HG03039 (cell line): ENCODE measurements around the gene RUVBL2.
"Not testable (repeated sequence)": the region's sequence is repeated elsewhere in the genome, so short reads cannot be mapped to it uniquely, and the experiment has no call there.

Experiments
- ATAC-seq: cut with Tn5 transposase; IDR thresholded peaks from one replicate; pipeline ENCODE4 v1.9.1; 2021; ENCODE audit warnings: mild to moderate bottlenecking, moderate library complexity; ENCODE audit not compliant: unreplicated experiment

The RUVBL2 gene

DNA sequence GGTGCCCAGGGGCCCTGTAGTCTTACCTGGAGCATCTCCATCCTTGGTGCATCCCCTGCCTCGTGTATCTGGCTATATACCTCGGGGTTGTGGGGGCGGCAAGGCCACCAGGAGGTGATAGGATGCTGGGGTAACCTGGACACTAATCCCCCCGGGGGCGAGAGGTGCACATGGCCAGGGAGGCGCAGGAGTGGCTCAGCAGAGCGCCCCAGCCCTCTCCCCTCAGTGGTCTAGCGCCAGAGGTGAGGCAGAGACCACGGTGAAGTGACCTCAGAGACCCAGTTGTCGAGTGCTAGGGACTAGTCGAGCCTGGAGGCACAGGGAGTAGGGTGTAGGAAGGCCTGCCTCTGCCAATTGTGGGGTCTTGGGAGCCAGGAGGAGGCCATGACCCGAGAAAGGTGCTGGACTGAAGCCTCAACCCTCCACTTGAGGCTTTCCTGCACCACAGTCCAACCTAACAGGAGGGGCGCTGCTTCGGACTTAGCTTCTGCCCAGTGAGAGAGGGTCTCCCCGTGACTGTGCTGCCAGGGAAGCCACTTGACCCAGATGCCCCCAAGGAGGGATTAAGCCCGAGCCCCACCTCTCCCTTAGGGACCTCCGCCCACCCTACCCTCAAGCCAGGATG lies 23.5 kb downstream of the RUVBL2 start, which contains the start of gene LHB:
Gene LHB, minus strand, starts transcription at position 51 of the 625 bp plus-strand sequence. Its CDS starts 10 bp downstream, at position 41.
- no peak for ATAC-seq

DNA sequence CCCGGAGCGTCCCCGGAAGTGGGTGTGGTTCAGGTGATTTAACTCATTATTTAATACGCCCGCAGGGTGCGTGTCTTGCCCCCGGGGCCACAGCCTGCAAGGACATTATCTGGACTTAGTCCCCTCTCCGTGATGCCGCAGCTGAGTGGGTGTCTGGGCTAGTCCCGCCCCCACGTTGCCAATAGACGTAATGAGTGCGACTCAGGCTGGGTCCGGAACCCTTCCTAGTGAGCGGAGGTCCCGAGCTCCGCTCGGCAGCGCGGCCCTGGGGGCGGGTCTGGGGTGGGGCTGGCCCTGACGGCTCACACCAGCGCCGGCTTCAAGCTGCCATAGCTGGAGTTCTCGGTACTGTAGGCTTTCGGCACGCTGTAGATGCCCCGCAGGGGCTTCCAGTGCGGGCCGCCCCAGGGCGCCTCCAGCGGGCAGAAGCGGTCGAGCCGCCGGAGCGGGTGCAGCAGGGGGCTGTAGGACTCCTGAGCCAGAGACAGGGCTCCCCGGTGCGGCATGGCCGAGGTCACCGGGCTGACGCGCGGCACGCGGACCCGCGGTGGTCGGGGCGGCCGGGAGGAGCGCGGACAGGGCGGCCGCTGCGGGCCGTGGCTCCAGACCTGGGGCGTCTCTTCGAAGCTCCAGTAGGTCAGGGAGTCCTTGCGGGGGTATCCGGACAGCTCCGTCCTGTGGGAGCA lies 24.1 kb downstream of the RUVBL2 start:
- ATAC-seq, result no peak

DNA sequence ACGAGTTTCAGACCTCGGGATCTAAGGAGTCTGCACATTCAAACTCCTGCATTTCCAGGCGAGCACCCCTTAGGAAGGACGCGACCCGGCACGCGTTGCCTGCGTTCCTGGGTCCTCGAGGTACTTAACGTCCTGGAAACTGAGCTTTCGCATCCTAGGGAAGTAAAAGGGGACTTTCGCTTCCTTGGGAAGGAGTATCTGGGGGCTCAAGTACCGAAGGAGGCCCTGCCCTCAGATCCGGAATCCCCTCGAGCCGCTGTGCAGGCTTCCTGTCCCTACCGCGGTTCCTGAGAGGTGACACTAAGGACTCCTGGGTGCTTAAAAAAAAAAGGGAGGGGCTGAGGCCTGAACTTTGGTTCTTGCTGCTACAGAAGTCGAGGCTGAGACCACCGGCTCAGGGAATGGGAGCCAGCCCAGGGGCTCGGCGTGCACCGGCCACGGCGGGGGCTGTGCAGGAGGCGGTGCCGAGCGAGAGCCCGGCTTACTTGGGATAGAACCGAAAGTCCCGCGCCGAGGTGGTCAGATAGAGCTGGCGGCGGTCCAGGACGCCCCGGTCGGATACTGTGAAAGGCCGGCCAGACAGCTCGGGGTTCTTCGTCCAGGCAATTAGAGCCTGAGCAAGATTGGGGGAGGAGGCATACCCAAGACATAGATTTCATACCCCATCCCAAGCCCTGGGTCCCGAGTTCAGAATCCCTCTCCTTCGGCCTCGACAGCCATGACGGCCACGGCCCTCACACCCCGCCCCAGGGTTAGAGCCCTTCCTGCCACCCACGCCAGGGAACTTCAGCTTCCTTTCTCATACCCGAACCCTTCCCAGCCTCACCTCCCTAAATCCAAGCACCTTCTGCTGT lies 24.9 kb downstream of the RUVBL2 start:
- ATAC-seq, result not testable (repeated sequence)

DNA sequence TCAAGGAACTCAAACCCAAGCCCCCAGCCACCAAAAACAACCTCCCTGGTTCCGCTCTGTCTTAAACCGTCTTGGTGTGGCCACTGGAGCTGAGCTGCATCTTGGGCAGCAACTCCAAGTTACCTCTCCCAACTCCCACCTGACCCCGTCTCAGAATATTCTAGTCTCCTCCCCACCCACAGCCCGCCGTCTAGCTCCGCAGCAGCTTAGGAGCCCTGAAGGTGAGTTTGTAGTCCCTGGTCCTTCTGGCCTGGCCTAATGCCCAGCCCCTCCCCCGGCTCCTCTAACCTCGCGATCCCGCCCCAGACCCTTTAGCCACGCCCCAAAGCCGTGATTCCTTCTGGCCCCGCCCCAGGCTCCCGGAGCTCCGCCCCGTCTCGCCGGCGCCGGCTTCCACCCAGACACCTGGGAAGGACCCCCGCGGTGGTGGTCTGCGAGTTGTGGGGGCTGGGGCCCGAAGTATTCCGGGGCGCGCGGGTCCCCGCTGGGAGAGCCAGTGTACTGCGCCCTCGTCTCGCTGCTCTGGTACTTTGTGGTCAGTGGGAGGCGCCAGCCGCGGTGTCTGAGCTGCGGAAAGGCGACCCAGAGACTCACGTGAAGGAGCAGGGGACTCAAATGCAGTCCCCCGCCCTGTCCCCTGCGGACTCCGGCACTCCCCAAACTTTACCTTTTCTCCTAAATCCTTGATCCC lies 25.7 kb downstream of the RUVBL2 start:
- ATAC-seq, result no peak

DNA sequence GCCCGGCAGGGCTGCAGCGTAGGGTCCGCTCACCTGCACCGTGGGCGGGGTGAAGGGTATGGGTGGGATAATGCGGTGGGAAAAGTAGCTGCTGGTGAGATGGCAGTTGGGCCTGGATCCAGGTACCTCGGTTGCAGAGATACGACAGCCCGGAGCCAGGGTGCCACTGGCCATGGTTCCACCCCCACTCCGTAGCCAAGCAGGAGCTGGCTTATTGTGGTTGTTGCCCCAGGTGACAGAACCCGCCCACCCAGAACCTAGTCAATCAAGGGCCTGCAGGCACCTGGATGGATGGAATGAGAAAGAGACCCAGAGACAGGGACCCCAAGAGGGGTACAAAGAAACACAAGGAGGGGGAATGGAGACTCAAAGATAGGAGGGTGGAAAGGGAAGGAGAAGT lies 26.7 kb downstream of the RUVBL2 start:
- ATAC-seq, result no peak

DNA sequence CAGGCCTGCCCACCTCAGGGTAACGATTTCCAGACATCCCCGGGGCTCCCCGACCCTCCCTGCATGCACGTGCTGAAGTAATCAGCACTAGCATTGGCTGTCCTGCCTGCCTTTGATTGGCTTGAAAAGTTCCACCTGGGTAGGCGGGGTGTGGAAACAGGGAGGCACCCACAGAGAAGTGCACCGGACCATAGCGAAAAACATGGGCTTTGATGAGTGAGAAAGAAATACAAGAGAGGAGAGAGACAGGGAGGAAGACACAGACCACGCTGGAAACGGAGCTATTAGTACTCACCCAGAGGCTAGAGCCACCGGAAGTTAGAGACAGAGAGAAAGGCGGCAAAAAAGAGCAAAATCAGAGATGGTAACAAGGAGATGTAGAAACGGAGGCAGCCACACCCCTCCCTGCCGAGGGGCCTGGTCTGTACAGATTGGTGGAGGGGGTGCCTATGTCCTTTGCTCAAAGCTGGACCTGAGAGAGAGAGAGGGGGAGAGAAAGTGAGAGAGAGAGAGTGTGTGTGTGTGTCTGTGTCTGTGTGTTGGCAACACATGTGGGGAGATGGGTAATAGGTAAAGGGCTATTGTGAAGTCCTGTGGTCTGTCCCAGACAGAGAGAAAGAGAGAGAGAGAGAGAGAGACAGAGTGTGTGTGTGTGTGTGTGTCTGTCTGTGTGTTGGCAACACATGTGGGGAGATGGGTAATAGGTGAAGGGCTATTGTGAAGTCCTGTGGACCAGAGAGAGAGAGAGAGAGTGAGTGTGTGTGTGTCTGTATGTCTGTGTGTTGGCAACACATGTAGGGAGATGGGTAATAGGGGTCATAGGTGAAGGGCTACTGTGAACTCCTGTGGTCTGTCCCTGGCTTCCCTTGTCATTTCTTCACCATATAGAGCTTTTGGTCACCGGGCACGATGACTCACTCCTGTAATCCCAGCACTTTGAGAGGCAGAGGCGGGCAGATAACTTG lies 27.5 kb downstream of the RUVBL2 start:
- ATAC-seq, result no peak

DNA sequence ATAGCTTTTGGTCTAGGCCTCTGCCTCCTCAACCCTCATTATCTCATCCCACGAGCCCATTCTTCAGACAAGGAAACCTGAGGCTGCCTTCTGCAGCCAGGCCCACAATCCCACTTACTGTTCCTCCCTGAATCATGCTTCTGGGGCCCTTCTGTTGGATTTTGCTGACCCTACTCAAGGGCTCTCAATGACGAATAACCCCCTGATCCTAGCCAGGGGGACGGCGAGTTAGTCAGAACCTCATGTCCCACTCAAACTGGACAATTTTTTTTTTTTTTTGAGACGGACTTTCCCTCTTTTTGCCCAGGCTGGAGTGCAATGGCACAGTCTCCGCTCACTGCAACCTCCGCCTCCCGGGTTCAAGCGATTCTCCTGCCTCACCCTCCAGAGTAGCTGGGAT lies 28.4 kb downstream of the RUVBL2 start:
- no peak for ATAC-seq

DNA sequence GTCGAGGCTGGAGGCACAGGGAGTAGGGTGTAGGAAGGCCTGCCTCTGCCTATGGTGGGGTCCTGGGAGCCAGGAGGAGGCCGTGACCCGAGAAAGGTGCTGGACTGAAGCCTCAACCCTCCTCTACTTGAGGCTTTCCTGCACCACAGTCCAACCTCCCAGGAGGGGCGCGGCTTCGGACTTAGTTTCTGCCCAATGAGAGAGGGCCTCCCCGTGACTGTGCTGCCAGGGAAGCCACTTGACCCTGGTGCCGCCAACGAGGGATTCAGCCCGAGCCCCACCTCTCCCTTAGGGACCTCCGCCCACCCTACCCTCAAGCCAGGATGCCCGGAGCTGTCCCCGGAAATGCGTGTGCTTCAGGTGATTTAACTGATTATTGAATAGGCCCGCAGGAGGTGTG lies 30.5 kb downstream of the RUVBL2 start, which contains the start of gene CGB3:
Gene CGB3, minus strand, starts transcription at position 101 of the 400 bp plus-strand sequence. CDS start 362 bp downstream, outside the sequence.
- not testable (repeated sequence) for ATAC-seq

DNA sequence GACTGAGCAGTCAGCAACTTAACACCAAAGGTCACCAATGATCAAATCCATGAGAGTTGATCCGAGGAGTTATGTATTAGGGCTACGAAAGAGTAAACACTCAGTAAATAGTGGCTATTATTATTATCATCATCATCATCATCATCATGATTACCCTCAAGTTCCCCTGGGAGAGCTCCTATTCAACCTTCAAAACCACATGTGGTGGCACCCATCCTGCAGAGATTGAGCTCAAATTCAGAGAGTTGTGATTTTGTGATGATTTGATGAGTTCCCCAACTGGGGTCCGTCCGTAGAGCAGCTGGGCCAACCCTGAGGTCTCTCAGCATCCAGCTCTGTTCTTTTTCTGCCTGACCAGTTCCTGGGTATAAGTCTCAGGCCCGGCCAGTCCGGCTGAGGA lies 31.4 kb downstream of the RUVBL2 start:
- not testable (repeated sequence) for ATAC-seq

DNA sequence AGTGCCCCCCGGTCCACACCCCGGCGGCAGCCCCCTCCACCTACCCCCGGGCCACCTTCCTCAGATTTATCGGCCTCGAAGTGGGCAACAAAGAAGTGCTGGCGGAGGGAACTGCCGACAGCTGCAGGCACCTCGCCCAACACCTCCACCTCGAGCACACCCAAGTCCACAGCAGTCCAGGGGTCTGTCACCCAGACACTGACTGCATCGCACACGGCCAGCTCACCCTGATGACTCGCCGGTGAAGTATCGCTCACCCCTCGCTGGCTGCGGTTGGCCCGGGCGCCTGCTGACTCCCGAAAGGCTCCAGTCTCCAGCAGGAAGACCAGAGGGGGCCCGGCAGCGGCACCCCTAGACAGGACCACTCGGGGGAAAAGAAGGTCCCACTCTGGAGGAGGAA lies 31.9 kb downstream of the RUVBL2 start:
- not testable (repeated sequence) for ATAC-seq

DNA sequence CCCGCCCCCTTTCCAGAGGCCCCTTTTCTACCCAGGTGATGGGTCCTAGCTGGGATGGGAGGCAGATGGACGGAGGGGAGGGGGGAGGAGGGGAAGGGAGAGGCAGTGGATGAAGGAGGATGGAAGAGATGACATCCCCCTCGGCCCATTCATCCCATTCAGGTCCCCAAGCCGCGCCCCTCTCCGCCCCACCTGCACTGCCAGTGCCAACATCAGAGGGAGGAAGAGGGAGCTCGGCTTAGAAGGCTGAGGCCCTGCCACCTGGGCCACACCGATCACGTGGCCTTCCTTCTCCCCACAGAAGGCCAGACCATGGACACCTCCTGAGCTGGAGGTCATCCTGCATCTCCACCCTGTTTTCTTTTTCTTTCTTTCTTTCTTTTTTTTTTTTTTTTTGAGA lies 35.0 kb downstream of the RUVBL2 start:
- not testable (repeated sequence) for ATAC-seq

DNA sequence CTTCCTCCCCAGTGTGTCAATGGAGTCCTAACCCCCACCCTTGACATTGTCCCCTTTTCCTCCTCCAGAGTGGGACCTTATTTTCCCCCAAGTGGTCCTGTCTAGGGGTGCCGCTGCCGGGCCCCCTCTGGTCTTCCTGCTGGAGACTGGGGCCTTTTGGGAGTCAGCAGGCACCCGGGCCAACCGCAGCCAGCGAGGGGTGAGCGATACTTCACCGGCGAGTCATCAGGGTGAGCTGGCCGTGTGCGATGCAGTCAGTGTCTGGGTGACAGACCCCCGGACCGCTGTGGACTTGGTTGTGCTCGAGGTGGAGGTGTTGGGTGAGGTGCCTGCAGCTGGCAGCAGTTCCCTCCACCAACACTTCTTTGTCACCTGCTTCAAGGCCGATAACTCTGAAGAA lies 36.1 kb downstream of the RUVBL2 start:
- ATAC-seq, result not testable (repeated sequence)

DNA sequence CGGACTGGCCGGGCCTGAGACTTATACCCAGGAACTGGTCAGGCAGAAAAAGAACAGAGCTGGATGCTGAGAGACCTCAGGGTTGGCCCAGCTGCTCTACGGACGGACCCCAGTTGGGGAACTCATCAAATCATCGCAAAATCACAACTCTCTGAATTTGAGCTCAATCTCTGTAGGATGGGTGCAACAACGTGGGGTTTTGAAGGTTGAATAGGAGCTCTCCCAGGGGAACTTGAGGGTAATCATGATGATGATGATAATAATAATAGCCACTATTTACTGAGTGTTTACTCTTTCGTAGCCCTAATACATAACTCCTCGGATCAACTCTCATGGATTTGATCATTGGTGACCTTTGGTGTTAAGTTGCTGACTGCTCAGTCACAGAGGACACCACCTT lies 36.6 kb downstream of the RUVBL2 start:
- ATAC-seq, result not testable (repeated sequence)

DNA sequence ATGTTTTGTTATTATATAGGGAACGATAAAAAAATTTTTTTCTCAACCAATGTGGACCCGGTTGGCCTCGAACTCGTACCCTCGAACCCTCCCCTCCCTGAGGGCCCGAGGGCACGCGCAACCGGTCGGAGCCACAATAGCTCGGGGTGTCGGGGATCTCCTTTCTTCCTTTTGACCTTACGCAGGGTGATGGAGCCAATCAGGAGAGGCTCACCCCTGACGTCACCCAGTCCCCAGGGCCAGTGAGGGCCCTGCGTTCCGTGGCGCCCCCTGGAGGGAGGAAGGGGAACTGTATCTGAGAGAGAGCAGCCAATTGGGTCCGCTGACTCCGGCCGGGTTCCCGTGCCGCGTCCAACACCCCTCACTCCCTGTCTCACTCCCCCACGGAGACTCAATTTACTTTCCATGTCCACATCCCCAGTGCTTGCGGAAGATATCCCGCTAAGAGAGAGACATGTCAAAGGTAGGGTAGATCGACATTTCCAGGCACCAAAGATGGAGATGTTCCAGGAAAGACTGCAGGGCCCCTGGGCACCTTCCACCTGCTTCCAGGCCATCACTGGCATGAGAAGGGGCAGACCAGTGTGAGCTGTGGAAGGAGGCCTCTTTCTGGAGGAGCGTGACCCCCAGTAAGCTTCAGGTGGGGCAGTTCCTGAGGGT lies 38.1 kb downstream of the RUVBL2 start, which contains the start of gene CGB2:
Gene CGB2, plus strand, starts transcription at position 249 of the 660 bp plus-strand sequence. Its CDS starts 206 bp downstream, at position 455.
- not testable (repeated sequence) for ATAC-seq

DNA sequence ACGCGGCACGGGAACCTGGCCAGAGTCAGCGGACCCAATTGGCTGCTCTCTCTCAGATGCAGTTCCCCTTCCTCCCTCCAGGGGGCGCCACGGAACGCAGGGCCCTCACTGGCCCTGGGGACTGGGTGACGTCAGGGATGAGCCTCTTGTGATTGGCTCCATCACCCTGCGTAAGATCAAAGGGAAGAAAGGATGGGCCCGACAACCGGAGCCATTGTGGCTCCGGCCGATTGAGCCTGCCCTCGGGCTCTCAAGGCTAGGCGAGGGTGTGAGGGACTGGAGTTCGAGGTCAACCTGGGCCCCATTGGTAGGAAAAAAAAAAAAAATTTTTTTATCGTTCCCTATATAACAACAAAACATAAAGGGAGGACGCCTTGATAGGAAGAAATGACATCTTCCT lies 43.1 kb downstream of the RUVBL2 start, which contains the start of gene CGB1:
Gene CGB1, minus strand, starts transcription at position 81 of the 400 bp plus-strand sequence. CDS start 184 bp downstream, outside the sequence.
- ATAC-seq, result not testable (repeated sequence)

DNA sequence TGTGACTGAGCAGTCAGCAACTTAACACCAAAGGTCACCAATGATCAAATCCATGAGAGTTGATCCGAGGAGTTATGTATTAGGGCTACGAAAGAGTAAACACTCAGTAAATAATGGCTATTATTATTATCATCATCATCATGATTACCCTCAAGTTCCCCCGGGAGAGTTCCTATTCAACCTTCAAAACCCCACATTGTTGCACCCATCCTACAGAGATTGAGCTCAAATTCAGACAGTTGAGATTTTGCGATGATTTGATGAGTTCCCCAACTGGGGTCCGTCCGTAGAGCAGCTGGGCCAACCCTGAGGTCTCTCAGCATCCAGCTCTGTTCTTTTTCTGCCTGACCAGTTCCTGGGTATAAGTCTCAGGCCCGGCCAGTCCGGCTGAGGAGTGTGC lies 44.4 kb downstream of the RUVBL2 start:
- ATAC-seq, result not testable (repeated sequence)

DNA sequence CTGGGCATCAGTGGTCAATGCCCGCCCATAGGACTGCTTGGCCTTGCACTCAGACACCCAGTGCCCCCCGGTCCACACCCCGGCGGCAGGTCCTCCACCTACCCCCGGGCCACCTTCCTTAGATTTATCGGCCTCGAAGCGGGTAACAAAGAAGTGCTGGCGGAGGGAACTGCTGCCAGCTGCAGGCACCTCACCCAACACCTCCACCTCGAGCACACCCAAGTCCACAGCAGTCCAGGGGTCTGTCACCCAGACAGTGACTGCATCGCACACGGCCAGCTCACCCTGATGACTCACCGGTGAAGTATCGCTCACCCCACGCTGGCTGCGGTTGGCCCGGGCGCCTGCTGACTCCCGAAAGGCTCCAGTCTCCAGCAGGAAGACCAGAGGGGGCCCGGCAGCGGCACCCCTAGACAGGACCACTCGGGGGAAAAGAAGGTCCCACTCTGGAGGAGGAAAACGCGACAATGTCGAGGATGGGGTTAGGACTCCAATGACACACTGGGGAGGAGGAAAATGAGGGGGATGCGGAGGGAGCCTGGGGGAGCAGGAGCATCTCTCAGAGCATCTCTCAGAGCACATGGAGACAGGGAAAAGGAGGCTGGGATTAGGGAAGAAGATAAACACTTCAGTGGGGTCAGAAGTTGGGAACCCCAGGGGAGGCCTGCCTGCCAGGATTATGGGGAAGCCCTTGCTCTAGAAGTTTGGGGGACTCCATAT lies 45.0 kb downstream of the RUVBL2 start:
- ATAC-seq, result not testable (repeated sequence)

DNA sequence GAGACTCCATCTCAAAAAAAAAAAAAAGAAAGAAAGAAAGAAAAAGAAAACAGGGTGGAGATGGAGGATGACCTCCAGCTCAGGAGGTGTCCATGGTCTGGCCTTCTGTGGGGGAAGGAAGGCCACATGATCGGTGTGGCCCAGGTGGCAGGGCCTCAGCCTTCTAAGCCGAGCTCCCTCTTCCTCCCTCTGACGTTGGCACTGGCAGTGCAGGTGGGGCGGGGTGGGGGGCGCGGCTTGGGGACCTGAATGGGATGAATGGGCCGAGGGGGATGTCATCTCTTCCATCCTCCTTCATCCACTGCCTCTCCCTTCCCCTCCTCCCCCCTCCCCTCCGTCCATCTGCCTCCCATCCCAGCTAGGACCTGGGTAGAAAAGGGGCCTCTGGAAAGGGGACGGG lies 46.0 kb downstream of the RUVBL2 start:
- ATAC-seq, result not testable (repeated sequence)
